HEK293 (cell line): ENCODE results near the gene KRTAP10-6.

ENCODE experiments used
- PATZ1 ChIP-seq: fragments of 450-650 bp; formaldehyde crosslinking; IDR thresholded peaks from 2 replicates; pipeline ENCODE4 v1.5.1; 2016; ENCODE audit warnings: missing biosample characterization, missing genetic modification characterization
- PRDM4 ChIP-seq: fragments of 450-650 bp; formaldehyde crosslinking; IDR thresholded peaks from 2 replicates; pipeline ENCODE4 v1.5.1; 2017; ENCODE audit warnings: missing biosample characterization, missing genetic modification characterization
- YY1 ChIP-seq: fragments of 450-650 bp; formaldehyde crosslinking; IDR thresholded peaks from 2 replicates; pipeline ENCODE4 v1.5.1; 2018; ENCODE audit warnings: missing biosample characterization, missing genetic modification characterization
- ZBTB8A ChIP-seq: fragments of 450-650 bp; formaldehyde crosslinking; IDR thresholded peaks from 2 replicates; pipeline ENCODE4 v1.5.1; 2016; ENCODE audit warnings: missing biosample characterization, missing genetic modification characterization
- ZNF23 ChIP-seq: fragments of 450-650 bp; formaldehyde crosslinking; IDR thresholded peaks from 2 replicates; pipeline ENCODE4 v1.5.1; 2016; ENCODE audit warnings: missing biosample characterization, missing genetic modification characterization, borderline replicate concordance
- ZNF777 ChIP-seq: fragments of 450-650 bp; formaldehyde crosslinking; IDR thresholded peaks from 2 replicates; pipeline ENCODE4 v1.5.1; 2017; ENCODE audit warnings: missing biosample characterization, missing genetic modification characterization, borderline replicate concordance
- ZXDB ChIP-seq: fragments of 450-650 bp; formaldehyde crosslinking; IDR thresholded peaks from 2 replicates; pipeline ENCODE4 v1.5.1; 2016; ENCODE audit warnings: missing biosample characterization, missing genetic modification characterization
- TF ChIP-seq, protein P1 (sequence below): fragments of 450-650 bp; formaldehyde crosslinking; IDR thresholded peaks from 2 replicates; pipeline ENCODE4 v1.5.1; 2016; ENCODE audit warnings: missing biosample characterization, missing genetic modification characterization
- TF ChIP-seq, protein P2 (sequence below): fragments of 450-650 bp; formaldehyde crosslinking; IDR thresholded peaks from 2 replicates; pipeline ENCODE4 v1.5.1; 2016; ENCODE audit warnings: missing biosample characterization, missing genetic modification characterization

DNA sequence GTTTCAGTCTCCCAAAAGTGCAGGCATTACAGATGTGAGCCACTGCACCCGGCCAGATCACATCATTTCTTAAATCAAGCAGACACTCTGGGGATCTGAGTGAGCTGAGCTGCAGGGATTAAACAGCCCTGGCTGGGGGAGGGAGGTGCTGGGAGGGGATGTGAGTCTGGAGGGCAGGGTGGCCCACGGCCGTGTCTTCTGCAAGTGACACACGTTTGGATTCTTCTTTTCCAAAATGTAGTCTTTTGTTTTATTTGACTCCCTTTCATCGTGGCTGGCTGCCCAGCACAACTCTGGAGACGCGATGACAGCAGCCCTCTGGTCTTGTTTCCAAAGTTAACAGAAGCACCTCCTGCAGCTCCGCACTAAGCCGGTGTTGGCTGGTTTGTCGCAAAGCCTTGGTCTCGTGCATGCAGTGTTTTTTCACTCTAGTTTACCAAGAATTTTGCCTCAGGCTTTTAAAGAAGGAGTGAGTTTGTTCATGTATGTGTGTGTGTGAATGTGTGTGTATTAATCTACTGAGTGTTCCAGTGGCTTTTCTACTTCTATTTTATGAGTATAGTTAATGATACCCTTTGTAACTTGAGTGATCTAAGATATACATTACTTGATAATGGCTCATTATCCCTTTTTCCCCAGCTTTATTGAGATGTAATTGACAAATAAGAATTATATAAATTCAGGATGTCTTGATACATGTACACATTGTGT, 9.1 kb downstream of the KRTAP10-6 start:
- TF ChIP-seq YY1 (tag by site-specific recombination) (no peak), ZXDB (no peak), PATZ1 (tag by site-specific recombination) (no peak), PRDM4 (tag by site-specific recombination) (no peak), ZBTB8A (no peak), ZNF23 (tag by site-specific recombination) (no peak), ZNF777 (no peak)
- TF ChIP-seq, protein P1, sequence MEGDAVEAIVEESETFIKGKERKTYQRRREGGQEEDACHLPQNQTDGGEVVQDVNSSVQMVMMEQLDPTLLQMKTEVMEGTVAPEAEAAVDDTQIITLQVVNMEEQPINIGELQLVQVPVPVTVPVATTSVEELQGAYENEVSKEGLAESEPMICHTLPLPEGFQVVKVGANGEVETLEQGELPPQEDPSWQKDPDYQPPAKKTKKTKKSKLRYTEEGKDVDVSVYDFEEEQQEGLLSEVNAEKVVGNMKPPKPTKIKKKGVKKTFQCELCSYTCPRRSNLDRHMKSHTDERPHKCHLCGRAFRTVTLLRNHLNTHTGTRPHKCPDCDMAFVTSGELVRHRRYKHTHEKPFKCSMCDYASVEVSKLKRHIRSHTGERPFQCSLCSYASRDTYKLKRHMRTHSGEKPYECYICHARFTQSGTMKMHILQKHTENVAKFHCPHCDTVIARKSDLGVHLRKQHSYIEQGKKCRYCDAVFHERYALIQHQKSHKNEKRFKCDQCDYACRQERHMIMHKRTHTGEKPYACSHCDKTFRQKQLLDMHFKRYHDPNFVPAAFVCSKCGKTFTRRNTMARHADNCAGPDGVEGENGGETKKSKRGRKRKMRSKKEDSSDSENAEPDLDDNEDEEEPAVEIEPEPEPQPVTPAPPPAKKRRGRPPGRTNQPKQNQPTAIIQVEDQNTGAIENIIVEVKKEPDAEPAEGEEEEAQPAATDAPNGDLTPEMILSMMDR (tag by site-specific recombination), result no peak
- TF ChIP-seq, protein P2, sequence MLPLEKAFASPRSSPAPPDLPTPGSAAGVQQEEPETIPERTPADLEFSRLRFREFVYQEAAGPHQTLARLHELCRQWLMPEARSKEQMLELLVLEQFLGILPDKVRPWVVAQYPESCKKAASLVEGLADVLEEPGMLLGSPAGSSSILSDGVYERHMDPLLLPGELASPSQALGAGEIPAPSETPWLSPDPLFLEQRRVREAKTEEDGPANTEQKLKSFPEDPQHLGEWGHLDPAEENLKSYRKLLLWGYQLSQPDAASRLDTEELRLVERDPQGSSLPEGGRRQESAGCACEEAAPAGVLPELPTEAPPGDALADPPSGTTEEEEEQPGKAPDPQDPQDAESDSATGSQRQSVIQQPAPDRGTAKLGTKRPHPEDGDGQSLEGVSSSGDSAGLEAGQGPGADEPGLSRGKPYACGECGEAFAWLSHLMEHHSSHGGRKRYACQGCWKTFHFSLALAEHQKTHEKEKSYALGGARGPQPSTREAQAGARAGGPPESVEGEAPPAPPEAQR (tag by site-specific recombination), result no peak
